HCT116 (cell line): ENCODE measurements around the gene ARHGEF39. TPM values are rescaled to one million over a fixed set of nuclear protein-coding genes. Genes with fewer than 3 reads are reported as not detected.
A peak's percentile ranks its signal among the peaks of the same experiment; 100 is the strongest.

Experiments used
- ATAC-seq: fragments of 200-7000 bp; cut with Tn5 transposase; 2 replicates; pipeline ENCODE4 v1.9.1; 2020; ENCODE audit warnings: mild to moderate bottlenecking, moderate library complexity
- BruUV-seq: library from RNA; stranded (reverse); fragments of 400-500 nt; replicated peaks from 2 replicates; lab custom pipeline; 2021; lab: Mats Ljungman, UMichigan
- CTCF ChIA-PET: fragments of 300-600 bp; sonication (Branson Sonifier 250); formaldehyde crosslinking; loops from one replicate; lab custom pipeline; 2021; ENCODE audit warnings: antibody characterized with exemption; lab: Charles Lee
- POLR2A ChIA-PET: fragments of 300-600, 350-600 bp; sonication (Branson Sonifier 250); formaldehyde crosslinking; loops from one replicate; lab custom pipeline; 2021; ENCODE audit warnings: antibody characterized with exemption; lab: Charles Lee
- RAD21 ChIA-PET, 2 experiments: fragments of 300-600 bp; sonication (Branson Sonifier 250); formaldehyde crosslinking; loops; one replicate each; lab custom pipeline; 2023; ENCODE audit warnings: low total read pairs in 2 of 2; ENCODE audit not compliant: uncharacterized antibody in 2 of 2, unreplicated experiment in 2 of 2, low non-redundant PET in 1 of 2; lab: Charles Lee
- DNase-seq: peaks from one replicate; pipeline ENCODE4 v3.0.0-alpha.2; 2010; ENCODE audit warnings: low read depth, low spot score
- H2AFZ ChIP-seq: fragments of 200-600 bp; shearing (Covaris generic), sonication (generic); 2 replicates; pipeline ENCODE4 v1.6.1; 2017; ENCODE audit warnings: low read depth, mixed run types, mixed read lengths, antibody characterized with exemption, low read length; ENCODE audit not compliant: poor library complexity, severe bottlenecking
- H3K27ac ChIP-seq: 2 replicates; pipeline ENCODE4 v1.5.1; 2012; ENCODE audit warnings: low read depth, low read length
- H3K27me3 ChIP-seq: fragments of 200-600 bp; sonication (generic); 2 replicates; pipeline ENCODE4 v1.6.1; 2016; ENCODE audit warnings: mixed run types, low read length, mixed read lengths; ENCODE audit not compliant: insufficient read depth
- H3K36me3 ChIP-seq, 2 experiments: fragments of 200-500 bp in 1 of 2; fragments of 200-600 bp in 1 of 2; sonication (Bioruptor generic) in 1 of 2; sonication (generic) in 1 of 2; 2 replicates each; pipeline versions ENCODE4 v1.5.1 to v1.6.1; 2014 to 2016; ENCODE audit warnings: low read length in 2 of 2, inconsistent platforms in 1 of 2, mixed read lengths in 1 of 2, mixed run types in 1 of 2; ENCODE audit not compliant: insufficient read depth in 2 of 2, control insufficient read depth in 1 of 2
- H3K4me1 ChIP-seq, 2 experiments: fragments of 200-600 bp in 1 of 2; sonication (generic) in 1 of 2; 2 replicates each; pipeline versions ENCODE4 v1.5.1 to v1.6.1; 2012 to 2017; ENCODE audit warnings: low read length in 2 of 2, inconsistent platforms in 1 of 2, mild to moderate bottlenecking in 1 of 2, mixed read lengths in 1 of 2, mixed run types in 1 of 2, moderate library complexity in 1 of 2; ENCODE audit not compliant: insufficient read depth in 2 of 2, control insufficient read depth in 1 of 2
- H3K4me2 ChIP-seq: fragments of 200-600 bp; sonication (generic); 2 replicates; pipeline ENCODE4 v1.6.1; 2017; ENCODE audit warnings: mixed run types, low read length, mixed read lengths
- H3K4me3 ChIP-seq, 2 experiments: fragments of 200-600 bp in 1 of 2; sonication (generic) in 1 of 2; replicated peaks in 1 of 2; 2 replicates each; pipeline ENCODE4 v1.5.1; 2011 to 2016; ENCODE audit warnings: low read length in 2 of 2, control low read depth in 1 of 2, low read depth in 1 of 2, mild to moderate bottlenecking in 1 of 2, mixed read lengths in 1 of 2, mixed run types in 1 of 2
- H3K79me2 ChIP-seq: fragments of 200-600 bp; sonication (generic); 2 replicates; pipeline ENCODE4 v1.6.1; 2017; ENCODE audit warnings: mild to moderate bottlenecking, mixed run types, low read length, moderate library complexity, mixed read lengths; ENCODE audit not compliant: insufficient read depth
- H3K9ac ChIP-seq: fragments of 200-600 bp; sonication (generic); 2 replicates; pipeline ENCODE4 v1.6.1; 2016; ENCODE audit warnings: low read length, mixed read lengths
- H3K9me2 ChIP-seq: fragments of 200-600 bp; sonication (generic), shearing (Covaris generic); 2 replicates; pipeline ENCODE4 v1.6.1; 2017; ENCODE audit warnings: mixed run types, mild to moderate bottlenecking, moderate library complexity; ENCODE audit not compliant: insufficient read depth
- H3K9me3 ChIP-seq, 2 experiments: fragments of 200-500 bp in 1 of 2; fragments of 200-600 bp in 1 of 2; sonication (Bioruptor generic) in 1 of 2; sonication (generic) in 1 of 2; 2 replicates each; pipeline ENCODE4 v1.6.1; 2014 to 2017; ENCODE audit warnings: low read length in 2 of 2, mixed read lengths in 2 of 2, inconsistent platforms in 1 of 2, low read depth in 1 of 2, mild to moderate bottlenecking in 1 of 2, mixed run types in 1 of 2, moderate library complexity in 1 of 2; ENCODE audit not compliant: control insufficient read depth in 1 of 2, insufficient read depth in 1 of 2
- H4K20me1 ChIP-seq: fragments of 200-600 bp; sonication (generic), shearing (Covaris generic); 2 replicates; pipeline ENCODE4 v1.6.1; 2017; ENCODE audit warnings: mixed run types, mild to moderate bottlenecking, moderate library complexity; ENCODE audit not compliant: insufficient read depth
- CEBPB ChIP-seq: IDR thresholded peaks from 2 replicates; pipeline ENCODE4 v1.6.1; 2012; ENCODE audit warnings: low read depth
- ELF1 ChIP-seq: IDR thresholded peaks from 2 replicates; pipeline ENCODE4 v1.6.1; 2012; ENCODE audit warnings: low read depth, borderline replicate concordance
- EZH2phosphoT487 ChIP-seq: fragments of 200-600 bp; IDR thresholded peaks from 2 replicates; pipeline ENCODE4 v1.6.1; 2018; ENCODE audit warnings: antibody characterized with exemption, borderline replicate concordance
- JUND ChIP-seq: IDR thresholded peaks from 2 replicates; pipeline ENCODE4 v1.6.1; 2012
- POLR2AphosphoS5 ChIP-seq: IDR thresholded peaks from 2 replicates; pipeline ENCODE4 v1.6.1; 2011; ENCODE audit warnings: mild to moderate bottlenecking, low read depth, low read length, moderate library complexity
- YY1 ChIP-seq: IDR thresholded peaks from 2 replicates; pipeline ENCODE4 v1.6.1; 2011; ENCODE audit warnings: low read length, low read depth, moderate library complexity, mild to moderate bottlenecking; ENCODE audit not compliant: insufficient replicate concordance; ENCODE audit errors: extremely low read depth
- ZFX ChIP-seq: fragments of 450-650 bp; IDR thresholded peaks from 2 replicates; pipeline ENCODE4 v1.6.1; 2017
- intact Hi-C: fragments of 100-400 bp; cut with micrococcal nuclease; formaldehyde crosslinking; loops from 2 replicates; pipeline ENCODE4 v1.10.0; 2022
- total RNA-seq: library from RNA; stranded (reverse); gene quantifications from one replicate; pipeline ENCODE4 v1.2.1, GENCODE V29; 2021; ENCODE audit not compliant: unreplicated experiment
- TF ChIP-seq, protein P1 (sequence below), 3 experiments: fragments of 200-600 bp in 1 of 3; sonication (generic) in 1 of 3; IDR thresholded peaks in 2 of 3; conservative IDR thresholded peaks in 1 of 3; 2 replicates each; pipeline ENCODE4 v1.5.1; 2012 to 2017; ENCODE audit warnings: low read depth in 2 of 3, low read length in 2 of 3, antibody characterized with exemption in 1 of 3, borderline replicate concordance in 1 of 3, control low read depth in 1 of 3, mild to moderate bottlenecking in 1 of 3, mixed read lengths in 1 of 3, mixed run types in 1 of 3, moderate library complexity in 1 of 3; ENCODE audit not compliant: insufficient read depth in 1 of 3
- TF ChIP-seq, protein P2 (sequence below): IDR thresholded peaks from 2 replicates; pipeline ENCODE4 v1.6.1; 2012
- TF ChIP-seq, protein P3 (sequence below): IDR thresholded peaks from 2 replicates; pipeline ENCODE4 v1.6.1; 2012; ENCODE audit warnings: low read depth
- TF ChIP-seq, protein P4 (sequence below): IDR thresholded peaks from 2 replicates; pipeline ENCODE4 v1.6.1; 2011; ENCODE audit warnings: mild to moderate bottlenecking, low read length, moderate library complexity; ENCODE audit not compliant: insufficient replicate concordance; ENCODE audit errors: extremely low read depth

The ARHGEF39 gene
- total RNA-seq, 1 experiment from 2014 or later: 29.8 TPM

DNA sequence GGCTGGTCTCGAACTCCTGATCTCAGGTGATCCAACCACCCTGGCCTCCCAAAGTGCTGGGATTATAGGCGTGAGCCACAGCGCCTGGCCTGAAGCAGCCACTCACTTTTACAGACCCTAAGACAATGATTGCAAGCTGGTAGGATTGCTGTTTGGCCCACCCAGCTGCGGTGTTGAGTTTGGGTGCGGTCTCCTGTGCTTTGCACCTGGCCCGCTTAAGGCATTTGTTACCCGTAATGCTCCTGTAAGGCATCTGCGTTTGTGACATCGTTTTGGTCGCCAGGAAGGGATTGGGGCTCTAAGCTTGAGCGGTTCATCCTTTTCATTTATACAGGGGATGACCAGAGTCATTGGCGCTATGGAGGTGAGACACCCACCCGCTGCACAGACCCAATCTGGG is 10.2 kb upstream of the ARHGEF39 start (continued):
- TF ChIP-seq, protein P1, sequence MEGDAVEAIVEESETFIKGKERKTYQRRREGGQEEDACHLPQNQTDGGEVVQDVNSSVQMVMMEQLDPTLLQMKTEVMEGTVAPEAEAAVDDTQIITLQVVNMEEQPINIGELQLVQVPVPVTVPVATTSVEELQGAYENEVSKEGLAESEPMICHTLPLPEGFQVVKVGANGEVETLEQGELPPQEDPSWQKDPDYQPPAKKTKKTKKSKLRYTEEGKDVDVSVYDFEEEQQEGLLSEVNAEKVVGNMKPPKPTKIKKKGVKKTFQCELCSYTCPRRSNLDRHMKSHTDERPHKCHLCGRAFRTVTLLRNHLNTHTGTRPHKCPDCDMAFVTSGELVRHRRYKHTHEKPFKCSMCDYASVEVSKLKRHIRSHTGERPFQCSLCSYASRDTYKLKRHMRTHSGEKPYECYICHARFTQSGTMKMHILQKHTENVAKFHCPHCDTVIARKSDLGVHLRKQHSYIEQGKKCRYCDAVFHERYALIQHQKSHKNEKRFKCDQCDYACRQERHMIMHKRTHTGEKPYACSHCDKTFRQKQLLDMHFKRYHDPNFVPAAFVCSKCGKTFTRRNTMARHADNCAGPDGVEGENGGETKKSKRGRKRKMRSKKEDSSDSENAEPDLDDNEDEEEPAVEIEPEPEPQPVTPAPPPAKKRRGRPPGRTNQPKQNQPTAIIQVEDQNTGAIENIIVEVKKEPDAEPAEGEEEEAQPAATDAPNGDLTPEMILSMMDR (IDR thresholded peaks at IDR 0.05 in 2 of 3, conservative IDR thresholded peaks at IDR 0.05 in 1 of 3; ENCODE audit: borderline replicate concordance in 1 of 3, insufficient read depth in 1 of 3, low read depth in 2 of 3, low read length in 2 of 3): no peak
- TF ChIP-seq ELF1: no peak
- TF ChIP-seq, protein P2, sequence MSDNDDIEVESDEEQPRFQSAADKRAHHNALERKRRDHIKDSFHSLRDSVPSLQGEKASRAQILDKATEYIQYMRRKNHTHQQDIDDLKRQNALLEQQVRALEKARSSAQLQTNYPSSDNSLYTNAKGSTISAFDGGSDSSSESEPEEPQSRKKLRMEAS: no peak

DNA sequence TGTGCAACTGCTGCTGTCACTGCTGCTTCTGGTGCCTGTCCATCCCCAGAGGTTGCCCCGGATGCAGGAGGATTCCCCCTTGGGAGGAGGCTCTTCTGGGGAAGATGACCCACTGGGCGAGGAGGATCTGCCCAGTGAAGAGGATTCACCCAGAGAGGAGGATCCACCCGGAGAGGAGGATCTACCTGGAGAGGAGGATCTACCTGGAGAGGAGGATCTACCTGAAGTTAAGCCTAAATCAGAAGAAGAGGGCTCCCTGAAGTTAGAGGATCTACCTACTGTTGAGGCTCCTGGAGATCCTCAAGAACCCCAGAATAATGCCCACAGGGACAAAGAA is 9.0 kb upstream of the ARHGEF39 start:
- ChIA-PET RAD21 (no interaction called here), POLR2A (no interaction called here), CTCF (interaction anchor here (1.2 kb wide), 1 partner anchor 23 kb away, joined by 4 read pairs; no protein-coding TSS in a partner anchor)
- ATAC-seq (no peak), DNase-seq (no peak)
- TF ChIP-seq ZFX (no peak), JUND (no peak), YY1 (no peak), EZH2phosphoT487 (no peak), POLR2AphosphoS5 (no peak), ELF1 (no peak), CEBPB (no peak)
- TF ChIP-seq, protein P3, sequence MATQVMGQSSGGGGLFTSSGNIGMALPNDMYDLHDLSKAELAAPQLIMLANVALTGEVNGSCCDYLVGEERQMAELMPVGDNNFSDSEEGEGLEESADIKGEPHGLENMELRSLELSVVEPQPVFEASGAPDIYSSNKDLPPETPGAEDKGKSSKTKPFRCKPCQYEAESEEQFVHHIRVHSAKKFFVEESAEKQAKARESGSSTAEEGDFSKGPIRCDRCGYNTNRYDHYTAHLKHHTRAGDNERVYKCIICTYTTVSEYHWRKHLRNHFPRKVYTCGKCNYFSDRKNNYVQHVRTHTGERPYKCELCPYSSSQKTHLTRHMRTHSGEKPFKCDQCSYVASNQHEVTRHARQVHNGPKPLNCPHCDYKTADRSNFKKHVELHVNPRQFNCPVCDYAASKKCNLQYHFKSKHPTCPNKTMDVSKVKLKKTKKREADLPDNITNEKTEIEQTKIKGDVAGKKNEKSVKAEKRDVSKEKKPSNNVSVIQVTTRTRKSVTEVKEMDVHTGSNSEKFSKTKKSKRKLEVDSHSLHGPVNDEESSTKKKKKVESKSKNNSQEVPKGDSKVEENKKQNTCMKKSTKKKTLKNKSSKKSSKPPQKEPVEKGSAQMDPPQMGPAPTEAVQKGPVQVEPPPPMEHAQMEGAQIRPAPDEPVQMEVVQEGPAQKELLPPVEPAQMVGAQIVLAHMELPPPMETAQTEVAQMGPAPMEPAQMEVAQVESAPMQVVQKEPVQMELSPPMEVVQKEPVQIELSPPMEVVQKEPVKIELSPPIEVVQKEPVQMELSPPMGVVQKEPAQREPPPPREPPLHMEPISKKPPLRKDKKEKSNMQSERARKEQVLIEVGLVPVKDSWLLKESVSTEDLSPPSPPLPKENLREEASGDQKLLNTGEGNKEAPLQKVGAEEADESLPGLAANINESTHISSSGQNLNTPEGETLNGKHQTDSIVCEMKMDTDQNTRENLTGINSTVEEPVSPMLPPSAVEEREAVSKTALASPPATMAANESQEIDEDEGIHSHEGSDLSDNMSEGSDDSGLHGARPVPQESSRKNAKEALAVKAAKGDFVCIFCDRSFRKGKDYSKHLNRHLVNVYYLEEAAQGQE: no peak
- TF ChIP-seq, protein P2: no peak
- TF ChIP-seq, protein P1 (IDR thresholded peaks at IDR 0.05 in 2 of 3, conservative IDR thresholded peaks at IDR 0.05 in 1 of 3; ENCODE audit: borderline replicate concordance in 1 of 3, insufficient read depth in 1 of 3, low read depth in 2 of 3, low read length in 2 of 3): no peak
- TF ChIP-seq, protein P4, sequence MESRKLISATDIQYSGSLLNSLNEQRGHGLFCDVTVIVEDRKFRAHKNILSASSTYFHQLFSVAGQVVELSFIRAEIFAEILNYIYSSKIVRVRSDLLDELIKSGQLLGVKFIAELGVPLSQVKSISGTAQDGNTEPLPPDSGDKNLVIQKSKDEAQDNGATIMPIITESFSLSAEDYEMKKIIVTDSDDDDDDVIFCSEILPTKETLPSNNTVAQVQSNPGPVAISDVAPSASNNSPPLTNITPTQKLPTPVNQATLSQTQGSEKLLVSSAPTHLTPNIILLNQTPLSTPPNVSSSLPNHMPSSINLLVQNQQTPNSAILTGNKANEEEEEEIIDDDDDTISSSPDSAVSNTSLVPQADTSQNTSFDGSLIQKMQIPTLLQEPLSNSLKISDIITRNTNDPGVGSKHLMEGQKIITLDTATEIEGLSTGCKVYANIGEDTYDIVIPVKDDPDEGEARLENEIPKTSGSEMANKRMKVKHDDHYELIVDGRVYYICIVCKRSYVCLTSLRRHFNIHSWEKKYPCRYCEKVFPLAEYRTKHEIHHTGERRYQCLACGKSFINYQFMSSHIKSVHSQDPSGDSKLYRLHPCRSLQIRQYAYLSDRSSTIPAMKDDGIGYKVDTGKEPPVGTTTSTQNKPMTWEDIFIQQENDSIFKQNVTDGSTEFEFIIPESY: no peak
- H3K79me2 ChIP-seq: no peaks in the 10 kb centered on the region
- no peaks in the 10 kb centered on the region for H3K27me3 ChIP-seq
- no peaks in the 10 kb centered on the region for H3K9me2 ChIP-seq
- no peak overlapping the region for H3K4me3 ChIP-seq
- intact Hi-C loops: no loop called here
- peak overlapping the region; percentile 42 for H3K4me2 ChIP-seq
- H2AFZ ChIP-seq: no peak overlapping the region
- no peak overlapping the region for H3K27ac ChIP-seq
- no peaks in the 10 kb centered on the region for H3K9me3 ChIP-seq
- no peaks in the 10 kb centered on the region for H3K36me3 ChIP-seq
- BruUV-seq: no TSS peak
- peaks cover 10 to 22% of the 10 kb centered on the region in 2 experiments; a peak in 3 of 4 replicates for H3K4me1 ChIP-seq
- no peaks in the 10 kb centered on the region for H4K20me1 ChIP-seq
- H3K9ac ChIP-seq: no peak overlapping the region
